Stomach smooth muscle (tissue), 2 donors: Measurements from ENCODE around the gene UNC5B.

Experiments
- H3K27ac ChIP-seq: one replicate; pipeline ENCODE4 v1.7.0; 2013; ENCODE audit warnings: mild to moderate bottlenecking, low read length, inconsistent platforms
- H3K27me3 ChIP-seq, 2 donors: one replicate each; pipeline ENCODE4 v1.7.0; 2013; ENCODE audit warnings: low read length in 2 of 2; ENCODE audit not compliant: insufficient read depth in 2 of 2, control insufficient read depth in 1 of 2
- H3K36me3 ChIP-seq, 2 donors: one replicate each; pipeline ENCODE4 v1.7.0; 2013; ENCODE audit warnings: low read length in 2 of 2; ENCODE audit not compliant: control insufficient read depth in 2 of 2, insufficient read depth in 2 of 2
- H3K4me1 ChIP-seq: one replicate; pipeline ENCODE4 v1.7.0; 2013; ENCODE audit warnings: low read length; ENCODE audit not compliant: control insufficient read depth, insufficient read depth
- H3K4me3 ChIP-seq, 2 donors: one replicate each; pipeline ENCODE4 v1.7.0; 2013; ENCODE audit warnings: low read length in 2 of 2
- H3K9ac ChIP-seq, 2 donors: one replicate each; pipeline ENCODE4 v1.7.0; 2013; ENCODE audit warnings: low read length in 2 of 2, mild to moderate bottlenecking in 1 of 2
- H3K9me3 ChIP-seq, 2 donors: one replicate each; pipeline ENCODE4 v1.7.0; 2013; ENCODE audit warnings: low read length in 2 of 2; ENCODE audit not compliant: control insufficient read depth in 2 of 2
- donor health status: healthy.
- donor health status: Pancreatic carcinoma.

The UNC5B gene

GRCh38 chr10:71330789-71331404, 118.5 kb downstream of the UNC5B start:
- Histone ChIP-seq H3K36me3 (peaks cover 0 to 7% of the 10 kb centered on the region in 2 donors), H3K9ac (no peak overlapping the region), H3K4me3 (no peak overlapping the region), H3K4me1 (no peaks in the 10 kb centered on the region), H3K27me3 (no peaks in the 10 kb centered on the region), H3K9me3 (no peaks in the 10 kb centered on the region), H3K27ac (no peak overlapping the region)

- H3K9me3 ChIP-seq, result no peaks in the 10 kb centered on the region
- H3K36me3 ChIP-seq, result peaks cover 0 to 6% of the 10 kb centered on the region in 2 donors
- H3K9ac ChIP-seq, result no peak overlapping the region
- no peaks in the 10 kb centered on the region for H3K4me1 ChIP-seq
- no peak overlapping the region for H3K4me3 ChIP-seq
- H3K27ac ChIP-seq, result no peak overlapping the region
- no peaks in the 10 kb centered on the region for H3K27me3 ChIP-seq
These were observed 119.4 kb downstream of the UNC5B start for GRCh38 chr10:71331736-71332135.

GRCh38 chr10:71332466-71332865, 120.1 kb downstream of the UNC5B start:
- Histone ChIP-seq H3K36me3 (peaks cover 0 to 6% of the 10 kb centered on the region in 2 donors), H3K4me3 (no peak overlapping the region), H3K27me3 (no peaks in the 10 kb centered on the region), H3K27ac (no peak overlapping the region), H3K9ac (no peak overlapping the region), H3K4me1 (no peaks in the 10 kb centered on the region), H3K9me3 (no peaks in the 10 kb centered on the region)

- Histone ChIP-seq H3K27ac (no peak overlapping the region), H3K36me3 (peaks cover 0 to 3% of the 10 kb centered on the region in 2 donors), H3K9me3 (no peaks in the 10 kb centered on the region), H3K27me3 (no peaks in the 10 kb centered on the region), H3K9ac (no peak overlapping the region), H3K4me1 (no peaks in the 10 kb centered on the region), H3K4me3 (no peak overlapping the region)
These were observed 120.9 kb downstream of the UNC5B start for GRCh38 chr10:71333129-71333887.

GRCh38 chr10:71334221-71334791, 121.9 kb downstream of the UNC5B start:
- Histone ChIP-seq H3K9ac (no peak overlapping the region), H3K27ac (no peak overlapping the region), H3K4me1 (no peaks in the 10 kb centered on the region), H3K9me3 (no peaks in the 10 kb centered on the region), H3K27me3 (no peaks in the 10 kb centered on the region), H3K4me3 (no peak overlapping the region), H3K36me3 (peaks cover 0 to 6% of the 10 kb centered on the region in 2 donors)

- Histone ChIP-seq H3K9me3 (no peaks in the 10 kb centered on the region), H3K9ac (no peak overlapping the region), H3K4me1 (no peaks in the 10 kb centered on the region), H3K4me3 (no peak overlapping the region), H3K27me3 (no peaks in the 10 kb centered on the region), H3K36me3 (peaks cover 0 to 6% of the 10 kb centered on the region in 2 donors), H3K27ac (no peak overlapping the region)
These were observed 122.9 kb downstream of the UNC5B start for GRCh38 chr10:71335173-71335708.

- Histone ChIP-seq H3K27ac (no peak overlapping the region), H3K9me3 (no peaks in the 10 kb centered on the region), H3K9ac (no peak overlapping the region), H3K27me3 (no peaks in the 10 kb centered on the region), H3K4me3 (no peak overlapping the region), H3K36me3 (peaks cover 0 to 4% of the 10 kb centered on the region in 2 donors), H3K4me1 (no peaks in the 10 kb centered on the region)
These were observed 124.3 kb downstream of the UNC5B start for GRCh38 chr10:71336632-71337031.

GRCh38 chr10:71337219-71337701, 124.9 kb downstream of the UNC5B start:
- H3K4me3 ChIP-seq, result no peak overlapping the region
- H3K9me3 ChIP-seq, result no peaks in the 10 kb centered on the region
- H3K27ac ChIP-seq, result no peak overlapping the region
- peaks cover 0 to 4% of the 10 kb centered on the region in 2 donors for H3K36me3 ChIP-seq
- H3K27me3 ChIP-seq, result no peaks in the 10 kb centered on the region
- no peak overlapping the region for H3K9ac ChIP-seq
- no peaks in the 10 kb centered on the region for H3K4me1 ChIP-seq

GRCh38 chr10:71338728-71339495, 126.5 kb downstream of the UNC5B start:
- H3K27ac ChIP-seq, result no peak overlapping the region
- no peaks in the 10 kb centered on the region for H3K27me3 ChIP-seq

GRCh38 chr10:71339796-71340589, 127.6 kb downstream of the UNC5B start:
- no peak overlapping the region for H3K27ac ChIP-seq
- no peaks in the 10 kb centered on the region for H3K9me3 ChIP-seq
- no peak overlapping the region for H3K9ac ChIP-seq
- H3K4me3 ChIP-seq, result no peak overlapping the region
- H3K36me3 ChIP-seq, result peaks cover 0 to 4% of the 10 kb centered on the region in 2 donors
- H3K27me3 ChIP-seq, result no peaks in the 10 kb centered on the region
- no peaks in the 10 kb centered on the region for H3K4me1 ChIP-seq

More at GRCh38 chr10:71338728-71339495, 126.5 kb downstream of the UNC5B start:
- no peak overlapping the region for H3K4me3 ChIP-seq
- peaks cover 0 to 4% of the 10 kb centered on the region in 2 donors for H3K36me3 ChIP-seq
- no peaks in the 10 kb centered on the region for H3K9me3 ChIP-seq
- H3K9ac ChIP-seq, result no peak overlapping the region
- H3K4me1 ChIP-seq, result no peaks in the 10 kb centered on the region
